Left ventricle myocardium superior (tissue), 1 donor: ENCODE data around the gene NOXO1. TPM values are rescaled to one million over a fixed set of nuclear protein-coding genes. Genes with fewer than 3 reads are reported as not detected.

Source experiments
- ATAC-seq: fragments of 200-7000 bp; cut with Tn5 transposase; one replicate; pipeline ENCODE4 v1.9.1; 2020; ENCODE audit warnings: mild to moderate bottlenecking, moderate library complexity
- DNase-seq: peaks from one replicate; pipeline ENCODE4 v3.0.0-alpha.2; 2020
- intact Hi-C: fragments of 100-400 bp; cut with micrococcal nuclease; formaldehyde crosslinking; loops from one replicate; pipeline ENCODE4 v1.11.0; 2022
- total RNA-seq: library from RNA; stranded (reverse); fragmentation: NEBNext Ultra II Directional; extraction: Animal tissue kit (Norgen Biotek cat#: 25700); gene quantifications from one replicate; pipeline ENCODE4 v1.2.1, GENCODE V29; 2021
- donor health status: DM: no; HTN: yes; CAD: no; lungs with severe emphysema.

The NOXO1 gene
- total RNA-seq, 1 donor from 2014 or later: not detected

GRCh38 chr16:1982991-1983543 lies 1.8 kb upstream of the NOXO1 start:
- DNase-seq (no peak), ATAC-seq (no peak)
- intact Hi-C loops: no loop called here

DNA sequence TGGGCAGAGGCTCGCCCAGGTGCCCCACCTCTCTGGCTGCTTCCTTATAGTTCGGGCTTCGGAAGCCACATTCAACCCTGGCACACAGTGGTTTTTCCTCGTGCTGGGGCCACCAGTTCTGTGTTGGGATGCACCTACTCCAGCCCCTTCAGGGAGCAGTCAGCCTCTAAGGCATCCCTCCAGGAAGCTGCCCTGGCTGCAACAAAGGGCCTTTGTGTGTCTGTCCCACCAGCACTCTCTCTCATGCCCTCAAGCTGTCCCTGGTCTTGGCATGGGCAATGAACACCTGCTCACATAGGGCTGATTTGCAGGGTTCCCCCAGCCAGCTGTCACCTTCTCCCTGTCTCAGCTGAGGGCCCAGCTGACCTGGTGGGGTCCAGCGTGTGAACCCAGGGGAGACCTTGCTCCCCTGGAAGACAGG lies 754 bp upstream of the NOXO1 start:
- DNase-seq: no peak
- no peak for ATAC-seq
- intact Hi-C loops: no loop called here

GRCh38 chr16:1980770-1981087 lies 540 bp downstream of the NOXO1 start:
- DNase-seq (no peak), ATAC-seq (no peak)
- intact Hi-C loops: no loop called here

GRCh38 chr16:1980030-1980769 lies 1.1 kb downstream of the NOXO1 start:
- ATAC-seq: no peak
- intact Hi-C loops: no loop called here
- peak; percentile 62 for DNase-seq

GRCh38 chr16:1979271-1980029 lies 1.8 kb downstream of the NOXO1 start:
- no peak for ATAC-seq
- no peak for DNase-seq
- intact Hi-C loops: no loop called here

DNA sequence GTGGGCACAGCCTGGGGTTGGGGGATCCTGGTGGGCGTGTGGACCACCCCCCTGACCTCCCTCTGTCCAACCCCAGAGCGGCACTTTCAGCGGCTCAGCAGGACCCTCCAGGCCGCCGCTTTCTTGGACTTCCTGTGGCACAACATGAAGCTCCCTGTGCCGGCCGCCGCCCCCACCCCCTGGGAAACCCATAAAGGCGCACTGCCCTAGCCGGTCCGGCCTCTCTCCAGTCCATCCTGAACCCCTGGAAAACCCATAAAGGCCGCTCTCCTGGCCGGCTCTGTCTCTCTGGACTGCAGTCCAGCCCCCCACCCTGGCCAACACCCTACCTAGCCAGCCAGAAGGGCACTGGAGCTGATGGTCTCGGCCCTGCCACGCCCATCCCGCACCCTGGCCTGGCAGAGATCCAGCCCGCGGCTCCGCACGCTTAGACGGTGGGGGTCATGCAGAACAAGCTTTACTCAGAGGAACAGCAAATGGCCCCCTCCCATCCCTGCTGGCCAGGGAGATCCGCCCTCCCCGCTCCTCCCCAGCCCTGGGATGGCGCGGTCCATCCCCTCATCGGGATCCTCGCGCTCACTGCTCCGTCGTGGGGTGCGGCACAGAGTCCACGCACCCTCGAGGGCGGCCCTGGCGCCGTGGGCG lies 2.7 kb downstream of the NOXO1 start:
- DNase-seq: no peak
- intact Hi-C loops: no loop called here
- no peak for ATAC-seq

DNA sequence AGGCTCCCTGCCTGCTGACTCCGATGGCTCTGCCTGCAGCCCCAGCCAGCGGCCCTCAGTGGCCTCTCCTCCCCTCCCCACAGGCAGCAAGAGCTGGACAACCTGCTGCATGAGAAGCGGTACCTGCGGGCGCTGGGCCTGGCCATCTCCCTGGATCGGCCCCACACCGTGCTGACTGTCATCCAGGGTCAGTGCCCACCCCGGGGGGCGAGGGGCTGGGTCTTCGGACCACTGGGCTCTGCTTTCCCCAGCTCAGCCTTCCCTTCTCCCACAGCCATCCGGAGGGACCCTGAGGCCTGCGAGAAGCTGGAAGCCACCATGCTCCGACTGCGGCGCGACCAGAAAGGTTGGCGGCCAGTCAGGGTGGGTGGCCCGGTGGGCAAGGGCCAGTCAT lies 3.4 kb downstream of the NOXO1 start:
- DNase-seq (no peak), ATAC-seq (no peak)
- intact Hi-C loops: no loop called here

- intact Hi-C loops: no loop called here
- ATAC-seq: no peak
- no peak for DNase-seq
Observed at GRCh38 chr16:1976951-1977874, 4.1 kb downstream of the NOXO1 start.

DNA sequence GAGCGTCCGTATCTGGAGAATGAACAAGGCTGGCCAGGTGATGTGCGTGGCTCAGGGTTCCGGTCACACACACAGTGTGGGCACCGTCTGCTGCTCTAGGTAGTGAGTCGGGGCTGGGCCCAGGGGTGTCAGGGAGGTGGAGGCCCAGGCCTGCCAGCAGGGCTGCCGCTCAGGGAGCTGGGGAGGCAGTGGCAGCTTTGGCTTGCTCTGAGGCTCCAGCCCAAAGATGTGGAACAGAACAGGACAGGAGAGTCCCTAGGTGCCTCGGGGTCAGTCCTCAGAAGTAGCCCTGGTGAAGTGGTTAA lies 5.1 kb downstream of the NOXO1 start:
- intact Hi-C loops: no loop called here
- no peak for DNase-seq
- no peak for ATAC-seq

DNA sequence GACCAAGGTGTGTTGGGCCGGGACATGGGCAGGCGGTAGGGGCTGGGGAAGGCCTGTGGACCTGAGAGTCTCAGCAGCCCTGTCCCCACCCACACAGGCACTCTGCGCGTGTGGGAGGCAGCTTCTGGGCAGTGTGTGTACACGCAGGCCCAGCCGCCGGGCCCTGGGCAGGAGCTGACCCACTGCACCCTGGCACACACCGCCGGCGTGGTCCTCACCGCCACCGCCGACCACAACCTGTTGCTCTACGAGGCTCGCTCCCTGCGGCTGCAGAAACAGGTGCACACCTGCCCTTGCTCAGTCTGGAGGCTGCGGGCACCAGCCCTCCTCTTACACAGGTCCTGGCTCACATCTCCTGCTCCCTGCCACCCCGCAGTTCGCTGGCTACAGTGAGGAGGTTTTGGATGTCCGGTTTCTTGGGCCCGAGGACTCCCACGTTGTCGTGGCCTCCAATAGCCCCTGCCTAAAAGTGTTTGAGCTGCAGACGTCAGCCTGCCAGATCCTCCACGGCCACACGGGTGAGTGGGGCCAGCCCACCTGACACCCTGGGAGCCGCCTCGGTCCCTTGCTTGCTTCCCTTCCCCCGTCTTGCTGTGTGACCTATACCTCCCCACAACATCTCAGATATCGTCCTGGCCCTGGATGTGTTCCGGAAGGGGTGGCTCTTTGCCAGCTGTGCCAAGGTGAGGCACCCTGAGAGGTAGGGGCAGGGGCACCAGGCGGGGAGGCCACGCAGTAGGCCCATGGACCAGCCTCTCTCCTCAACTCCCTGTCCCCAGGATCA lies 5.6 kb downstream of the NOXO1 start:
- ATAC-seq (no peak), DNase-seq (no peak)

GRCh38 chr16:1974157-1975070 lies 6.9 kb downstream of the NOXO1 start:
- ATAC-seq (no peak), DNase-seq (no peak)

More for the DNA sequence above, 5.6 kb downstream of the NOXO1 start:
- intact Hi-C loops: no loop called here

GRCh38 chr16:1973461-1974156 lies 7.7 kb downstream of the NOXO1 start:
- ATAC-seq: no peak
- no peak for DNase-seq

More at GRCh38 chr16:1974157-1975070, 6.9 kb downstream of the NOXO1 start:
- intact Hi-C loops: no loop called here

DNA sequence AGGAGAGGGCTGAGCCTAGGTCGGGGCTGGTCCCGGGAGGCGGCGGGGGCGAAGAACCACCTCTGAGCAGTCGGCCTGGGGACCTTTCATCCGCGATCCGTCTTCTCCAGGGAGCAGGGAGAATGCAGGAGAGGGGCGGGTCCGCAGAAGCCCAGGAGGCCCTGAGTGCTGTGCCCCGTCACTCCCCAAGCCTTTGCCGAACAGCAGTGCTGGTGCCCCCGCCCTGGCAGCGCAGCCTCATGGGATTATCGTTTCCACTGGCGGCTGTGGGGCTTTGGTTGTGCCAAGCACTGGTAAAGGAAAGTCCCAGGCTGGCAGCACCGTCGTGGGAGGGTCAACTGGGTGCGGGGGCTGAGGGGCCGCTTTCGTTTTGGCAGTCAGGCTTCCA lies 8.8 kb downstream of the NOXO1 start:
- intact Hi-C loops: no loop called here
- DNase-seq (no peak), ATAC-seq (no peak)

More at GRCh38 chr16:1973461-1974156, 7.7 kb downstream of the NOXO1 start:
- intact Hi-C loops: no loop called here

GRCh38 chr16:1971796-1972489 lies 9.3 kb downstream of the NOXO1 start, which contains the start of gene TBL3:
TSS of gene TBL3 (plus strand) at chr16:1972053. CDS start at chr16:1972165, 112 bp downstream.
- DNase-seq (peak; percentile 97), ATAC-seq (peak; percentile 96)
- intact Hi-C loops: no loop called here

GRCh38 chr16:1968146-1968953 lies 12.9 kb downstream of the NOXO1 start:
- no peak for ATAC-seq
- intact Hi-C loops: no loop called here
- no peak for DNase-seq
